CD4-positive, alpha-beta memory T cell (primary cell): ENCODE measurements around the gene TMEM205. TPM values are rescaled to one million over a fixed set of nuclear protein-coding genes. Genes with fewer than 3 reads are reported as not detected.

Experiments used
- CTCF ChIA-PET: fragments of 350-600 bp; sonication (Branson Sonifier 250); formaldehyde crosslinking; loops from one replicate; lab custom pipeline; 2021; ENCODE audit warnings: inconsistent platforms; ENCODE audit not compliant: partially characterized antibody; lab: Charles Lee
- POLR2A ChIA-PET: fragments of 350-600 bp; sonication (Branson Sonifier 250); formaldehyde crosslinking; loops from one replicate; lab custom pipeline; 2021; ENCODE audit not compliant: partially characterized antibody; lab: Charles Lee
- DNase-seq, 5 donors: peaks; one replicate each; pipeline versions ENCODE4 v3.0.0 to v3.0.0-alpha.2; 2020 to 2022; ENCODE audit warnings: mixed read lengths in 1 of 5
- H3K27ac ChIP-seq: one replicate; pipeline ENCODE4 v1.7.0; 2013; ENCODE audit warnings: low read depth, low read length
- H3K27me3 ChIP-seq: 2 replicates; pipeline ENCODE4 v1.7.0; 2013; ENCODE audit warnings: mild to moderate bottlenecking, low read length, moderate library complexity; ENCODE audit not compliant: insufficient read depth
- H3K36me3 ChIP-seq: 2 replicates; pipeline ENCODE4 v1.7.0; 2013; ENCODE audit warnings: mild to moderate bottlenecking, low read length, moderate library complexity; ENCODE audit not compliant: insufficient read depth
- H3K4me1 ChIP-seq: 2 replicates; pipeline ENCODE4 v1.7.0; 2013; ENCODE audit warnings: mild to moderate bottlenecking, low read length, moderate library complexity; ENCODE audit not compliant: insufficient read depth
- H3K4me3 ChIP-seq, 2 donors: one replicate each; pipeline ENCODE4 v1.7.0; 2013; ENCODE audit warnings: low read length in 2 of 2, mild to moderate bottlenecking in 1 of 2
- H3K9me3 ChIP-seq, 2 donors: one replicate each; pipeline ENCODE4 v1.7.0; 2013; ENCODE audit warnings: low read length in 2 of 2, control low read depth in 1 of 2; ENCODE audit not compliant: control insufficient read depth in 1 of 2
- H3K27ac Mint-ChIP-seq, 7 donors: one replicate each; pipeline ENCODE4 v1.8.0; 2020 to 2021; ENCODE audit warnings: mixed read lengths in 7 of 7, mild to moderate bottlenecking in 6 of 7, inconsistent platforms in 3 of 7, moderate library complexity in 3 of 7
- H3K27me3 Mint-ChIP-seq, 2 donors: one replicate each; pipeline ENCODE4 v1.8.0; 2020 to 2021; ENCODE audit warnings: mixed read lengths in 2 of 2
- H3K36me3 Mint-ChIP-seq, 2 donors: one replicate each; pipeline ENCODE4 v1.8.0; 2020 to 2021; ENCODE audit warnings: mixed read lengths in 2 of 2, inconsistent platforms in 1 of 2, mild to moderate bottlenecking in 1 of 2
- H3K4me1 Mint-ChIP-seq, 4 donors: one replicate each; pipeline ENCODE4 v1.8.0; 2020 to 2021; ENCODE audit warnings: mixed read lengths in 4 of 4, mild to moderate bottlenecking in 1 of 4
- H3K4me3 Mint-ChIP-seq, 8 donors: one replicate each; pipeline ENCODE4 v1.8.0; 2020 to 2021; ENCODE audit warnings: mixed read lengths in 8 of 8, mild to moderate bottlenecking in 7 of 8, moderate library complexity in 6 of 8, inconsistent platforms in 3 of 8
- H3K9me3 Mint-ChIP-seq, 8 donors: one replicate each; pipeline ENCODE4 v1.8.0; 2020 to 2021; ENCODE audit warnings: mixed read lengths in 8 of 8, mild to moderate bottlenecking in 5 of 8, inconsistent platforms in 3 of 8, moderate library complexity in 1 of 8
- intact Hi-C: fragments of 100-400 bp; cut with micrococcal nuclease; formaldehyde crosslinking; loops from one replicate; pipeline ENCODE4 v1.15.1; 2023
- polyA plus RNA-seq, 2 donors: library from polyadenylated mRNA; unstranded; fragments of 300-500 nt; fragmentation: Illumina TruSeq; gene quantifications; one replicate each; pipeline ENCODE4 v1.2.3, GENCODE V29; 2021
- total RNA-seq, 2 experiments: library from RNA; stranded (reverse); gene quantifications; one replicate each; pipeline ENCODE4 v1.2.3, GENCODE V29; 2021

Gene TMEM205
- total and polyA plus RNA-seq, 4 experiments from 2014 or later = 26.1 to 86.3 (median 42.3) TPM

DNA sequence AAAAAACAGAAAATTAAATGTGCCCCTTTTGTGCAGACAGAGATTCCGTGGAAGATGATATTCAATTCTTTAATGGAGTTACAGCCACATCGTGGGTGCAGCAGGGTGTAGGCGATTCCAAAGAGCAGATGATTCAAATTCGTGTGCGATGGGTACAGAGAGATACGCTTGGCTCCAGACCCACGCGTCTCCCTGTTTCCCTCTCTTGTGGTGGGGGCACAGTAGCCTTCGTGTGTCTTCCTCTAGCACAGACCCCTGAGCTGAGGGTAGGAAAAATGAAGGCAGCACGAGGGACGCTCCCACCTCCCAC is 45.3 kb downstream of the TMEM205 start:
- Mint-ChIP-seq H3K36me3 (no peaks in the 10 kb centered on the region), H3K27me3 (peaks cover 6 to 9% of the 10 kb centered on the region in 2 donors), H3K27ac (no peak overlapping the region), H3K4me3 (no peak overlapping the region), H3K9me3 (peaks cover 0 to 1% (median 0%) of the 10 kb centered on the region in 8 donors), H3K4me1 (no peaks in the 10 kb centered on the region)
- H3K36me3 ChIP-seq = no peaks in the 10 kb centered on the region
- H3K27me3 ChIP-seq = no peaks in the 10 kb centered on the region
- no peak overlapping the region for H3K4me3 ChIP-seq
- H3K4me1 ChIP-seq = no peaks in the 10 kb centered on the region
- POLR2A ChIA-PET = no interaction called here
- H3K9me3 ChIP-seq = no peaks in the 10 kb centered on the region
- CTCF ChIA-PET = interaction anchor here (0.9 kb wide), 1 partner anchor 50 kb away, joined by 3 read pairs; no protein-coding TSS in a partner anchor
- intact Hi-C loops = no loop called here
- no peak overlapping the region for H3K27ac ChIP-seq
- no peak for DNase-seq

DNA sequence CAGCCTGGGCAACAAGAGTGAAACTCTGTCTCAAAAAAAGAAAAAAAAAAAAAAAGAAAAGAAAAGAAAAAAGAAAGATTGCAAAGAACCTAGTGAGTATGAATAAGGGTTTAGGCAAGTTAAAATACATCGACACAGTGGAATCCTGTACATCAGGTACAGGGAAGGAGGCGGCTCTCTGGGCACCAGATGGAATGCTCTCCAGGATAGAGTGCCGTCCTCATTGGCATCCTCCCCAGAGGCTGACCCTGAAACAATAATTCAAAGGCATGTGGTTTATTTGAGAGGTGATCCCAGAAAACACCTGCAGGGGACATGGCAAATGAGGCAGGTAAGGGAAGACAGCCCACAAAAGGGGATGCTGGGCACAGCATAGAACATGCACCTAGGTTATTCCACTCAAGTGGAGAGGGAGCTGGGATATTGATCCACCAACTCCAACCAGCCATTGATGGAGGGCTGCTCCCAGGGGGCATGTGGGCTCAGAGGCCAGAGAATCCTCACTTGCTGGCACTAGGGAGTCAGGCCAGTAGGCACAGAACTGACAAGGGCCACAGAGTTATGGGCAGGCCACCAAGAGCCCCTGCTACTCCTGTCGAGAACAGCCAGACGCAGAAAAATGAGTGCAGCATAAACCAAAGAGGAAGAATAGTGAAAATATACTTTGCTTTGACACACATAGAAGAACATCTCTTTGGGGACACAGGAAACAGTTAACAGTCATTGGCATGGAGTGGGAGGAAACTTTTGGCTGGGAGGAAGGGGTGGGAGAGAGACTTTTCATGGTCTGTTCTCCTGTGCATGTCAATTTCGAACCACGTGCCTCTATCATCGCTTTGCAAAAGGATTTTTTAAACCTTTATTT is 45.9 kb downstream of the TMEM205 start:
- POLR2A ChIA-PET = no interaction called here
- DNase-seq = no peak
- Mint-ChIP-seq H3K36me3 (no peaks in the 10 kb centered on the region), H3K9me3 (peaks cover 0 to 1% (median 0%) of the 10 kb centered on the region in 8 donors), H3K27me3 (peaks cover 6 to 9% of the 10 kb centered on the region in 2 donors), H3K27ac (no peak overlapping the region), H3K4me3 (no peak overlapping the region), H3K4me1 (no peaks in the 10 kb centered on the region)
- intact Hi-C loops = no loop called here
- H3K27me3 ChIP-seq = no peaks in the 10 kb centered on the region
- no peak overlapping the region for H3K4me3 ChIP-seq
- CTCF ChIA-PET = no interaction called here
- H3K27ac ChIP-seq = no peak overlapping the region
- no peaks in the 10 kb centered on the region for H3K36me3 ChIP-seq
- no peaks in the 10 kb centered on the region for H3K9me3 ChIP-seq
- no peaks in the 10 kb centered on the region for H3K4me1 ChIP-seq

DNA sequence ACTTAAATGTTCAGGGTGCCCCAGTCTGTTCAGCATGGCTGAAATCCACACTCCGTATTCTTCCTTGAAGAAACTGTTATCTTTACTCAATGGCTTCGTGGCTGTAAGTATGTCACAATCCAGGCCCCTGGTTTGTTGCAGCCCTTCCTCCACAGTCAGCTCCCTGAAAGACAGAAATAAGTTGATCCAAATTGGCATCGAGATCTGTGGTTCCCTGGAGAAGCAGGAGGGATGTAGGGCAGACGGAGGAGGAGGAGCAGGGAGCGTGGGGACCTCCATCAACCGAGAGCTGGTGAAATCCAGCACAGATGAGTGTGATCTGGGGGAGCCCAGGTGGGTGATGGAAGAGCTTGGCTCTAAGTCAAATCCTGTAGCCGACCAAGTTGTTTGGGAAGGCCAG is 49.8 kb downstream of the TMEM205 start:
- H3K4me3 Mint-ChIP-seq = no peak overlapping the region
- H3K27me3 ChIP-seq = no peaks in the 10 kb centered on the region
- peaks cover 4 to 8% (median 7%) of the 10 kb centered on the region in 4 donors for H3K4me1 Mint-ChIP-seq
- no peaks in the 10 kb centered on the region for H3K36me3 Mint-ChIP-seq
- ChIA-PET CTCF (interaction anchor here (1.5 to 9.0 kb wide), 2 partner anchors 81 to 186 kb away, joined by 3 to 56 read pairs; no protein-coding TSS in a partner anchor), POLR2A (no interaction called here)
- H3K36me3 ChIP-seq = no peaks in the 10 kb centered on the region
- no peaks in the 10 kb centered on the region for H3K9me3 Mint-ChIP-seq
- no peak overlapping the region for H3K4me3 ChIP-seq
- intact Hi-C loops = no loop called here
- H3K27ac ChIP-seq = no peak overlapping the region
- H3K9me3 ChIP-seq = no peaks in the 10 kb centered on the region
- peaks cover 12% of the 10 kb centered on the region in 2 donors for H3K27me3 Mint-ChIP-seq
- H3K27ac Mint-ChIP-seq = no peak overlapping the region
- H3K4me1 ChIP-seq = peaks cover 8% of the 10 kb centered on the region
- no peak for DNase-seq

DNA sequence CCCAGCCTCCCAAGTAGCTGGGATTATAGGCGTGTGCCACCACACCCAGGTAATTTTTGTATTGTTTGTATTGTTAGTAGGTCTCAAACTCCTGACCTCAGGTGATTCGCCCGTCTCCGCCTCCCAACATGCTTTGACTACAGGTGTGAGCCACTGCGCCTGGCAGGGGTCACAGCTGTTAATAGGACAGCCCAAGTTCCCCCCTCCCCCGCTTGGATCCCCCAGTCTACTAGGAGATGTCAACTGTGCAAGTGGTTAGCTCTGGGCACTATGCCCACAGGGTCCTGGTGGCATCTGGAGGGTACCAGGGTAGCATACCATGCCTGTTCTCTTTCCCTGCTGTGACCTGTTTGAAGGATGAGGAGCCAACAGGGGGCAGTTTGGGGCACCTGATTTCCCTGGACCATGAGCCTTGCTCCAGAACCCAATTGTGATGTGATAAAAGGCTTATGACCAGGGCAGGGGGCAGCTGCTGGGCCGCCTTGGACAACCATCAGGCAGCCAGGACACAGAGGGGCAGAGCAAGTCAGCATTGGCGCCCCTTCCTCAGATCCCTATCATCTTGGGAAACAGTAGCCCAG is 50.3 kb downstream of the TMEM205 start, which contains the start of gene TSPAN16:
Gene TSPAN16, plus strand, starts transcription at position 496 of the 581 bp plus-strand sequence. CDS start 138 bp downstream, outside the sequence.
- H3K36me3 ChIP-seq = no peaks in the 10 kb centered on the region
- Mint-ChIP-seq H3K9me3 (no peaks in the 10 kb centered on the region), H3K4me1 (peaks cover 4 to 8% (median 7%) of the 10 kb centered on the region in 4 donors), H3K27me3 (peaks cover 10 to 12% of the 10 kb centered on the region in 2 donors), H3K4me3 (no peak within 1 kb of the TSS), H3K27ac (no peak within 1 kb of the TSS), H3K36me3 (no peaks in the 10 kb centered on the region)
- no peaks in the 10 kb centered on the region for H3K27me3 ChIP-seq
- ChIA-PET CTCF (interaction anchor here (1.5 to 9.0 kb wide), 3 partner anchors 82 to 186 kb away, joined by 3 to 56 read pairs (median 4); no protein-coding TSS in a partner anchor), POLR2A (no interaction called here)
- H3K4me3 ChIP-seq = no peak within 1 kb of the TSS
- no peak within 1 kb of the TSS for H3K27ac ChIP-seq
- no peaks in the 10 kb centered on the region for H3K9me3 ChIP-seq
- intact Hi-C loops = no loop called here
- peaks cover 8% of the 10 kb centered on the region for H3K4me1 ChIP-seq
- DNase-seq = no peak

DNA sequence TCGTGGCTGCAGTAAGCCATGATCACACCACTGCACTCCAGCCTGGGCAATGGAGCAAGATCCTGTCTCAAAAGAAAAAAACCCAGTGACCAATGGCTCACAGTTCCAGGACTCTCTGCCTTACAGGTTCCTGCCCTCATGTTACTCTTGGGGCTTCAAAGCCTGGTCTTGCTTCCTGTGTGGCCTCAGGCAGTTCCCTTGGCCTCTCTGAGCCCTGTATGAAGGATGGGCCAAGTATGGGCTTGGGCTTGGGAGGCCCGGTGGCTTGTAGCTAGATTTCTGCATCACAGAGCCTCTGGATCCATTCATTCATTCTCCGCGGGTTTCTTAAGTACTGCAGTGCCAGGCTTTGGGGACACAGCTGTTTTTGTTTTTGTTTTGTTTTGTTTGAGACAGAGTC is 50.9 kb downstream of the TMEM205 start:
- Histone ChIP-seq H3K27me3 (no peaks in the 10 kb centered on the region), H3K27ac (no peak overlapping the region), H3K4me1 (peaks cover 8% of the 10 kb centered on the region), H3K4me3 (no peak overlapping the region), H3K9me3 (no peaks in the 10 kb centered on the region), H3K36me3 (no peaks in the 10 kb centered on the region)
- Mint-ChIP-seq H3K4me1 (peaks cover 4 to 8% (median 7%) of the 10 kb centered on the region in 4 donors), H3K4me3 (no peak overlapping the region), H3K27me3 (peaks cover 10 to 12% of the 10 kb centered on the region in 2 donors), H3K27ac (no peak overlapping the region), H3K36me3 (no peaks in the 10 kb centered on the region), H3K9me3 (no peaks in the 10 kb centered on the region)
- CTCF ChIA-PET = interaction anchor here (1.5 to 9.0 kb wide), 3 partner anchors 82 to 187 kb away, joined by 3 to 56 read pairs (median 4); no protein-coding TSS in a partner anchor
- intact Hi-C loops = no loop called here
- no peak for DNase-seq
- POLR2A ChIA-PET = no interaction called here

DNA sequence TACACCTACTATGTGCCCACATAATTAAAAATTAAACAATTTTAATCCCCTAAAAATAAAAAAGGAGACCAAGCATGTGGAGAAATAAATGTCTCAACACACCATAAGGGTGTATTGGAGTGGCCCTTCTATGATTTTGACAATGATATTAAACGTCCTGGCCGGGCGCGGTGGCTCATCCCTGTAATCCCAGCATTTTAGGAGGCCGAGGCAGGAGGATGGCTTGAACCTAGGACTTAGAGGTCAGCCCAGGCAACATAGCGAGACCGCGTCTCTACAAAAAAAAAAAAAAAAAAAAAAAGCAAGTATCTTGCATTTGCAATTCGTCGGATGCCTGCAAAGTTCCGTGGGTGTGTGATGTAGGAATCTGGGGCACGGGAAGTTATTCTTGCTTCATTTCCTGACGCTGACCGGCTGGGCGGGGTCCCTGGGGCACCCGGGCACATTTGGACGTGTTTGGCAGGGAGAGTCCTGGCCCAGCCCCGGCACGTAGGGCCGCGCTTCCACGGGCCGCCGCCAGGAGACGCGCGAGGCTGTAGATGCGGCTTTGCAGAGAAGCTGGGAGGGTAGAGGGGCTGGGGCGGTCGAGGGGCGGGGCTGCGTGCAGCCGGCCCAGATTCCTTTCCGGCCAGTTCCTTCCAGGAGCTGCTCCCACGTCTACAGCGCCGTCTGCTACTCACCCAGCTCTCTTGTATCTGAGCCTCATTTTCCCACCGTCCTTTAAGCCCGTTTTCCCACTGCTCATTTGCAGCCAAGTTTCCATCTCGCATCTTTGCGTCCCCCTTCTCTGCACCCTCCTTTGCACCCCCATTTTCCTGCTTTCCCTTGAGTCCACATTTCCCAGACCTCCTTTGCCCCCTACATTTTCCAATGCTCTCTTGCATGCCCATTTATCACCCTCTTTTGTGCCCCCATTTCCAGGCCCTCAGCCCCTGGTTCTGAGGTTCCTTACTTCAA is 52.4 kb downstream of the TMEM205 start:
- H3K27ac Mint-ChIP-seq = peak overlapping the region in 2 of 7 donors; percentile 41 to 46

More for the DNA sequence above, 52.4 kb downstream of the TMEM205 start:
- Histone ChIP-seq H3K27ac (no peak overlapping the region), H3K9me3 (no peaks in the 10 kb centered on the region), H3K27me3 (no peaks in the 10 kb centered on the region), H3K4me1 (peaks cover 8% of the 10 kb centered on the region), H3K36me3 (no peaks in the 10 kb centered on the region), H3K4me3 (no peak overlapping the region)
- intact Hi-C loops = loop anchor here (1.0 kb wide), 4 partner anchors 88 to 294 kb away; no protein-coding TSS in a partner anchor
- peak; percentile 64 to 75 (median 71) for DNase-seq
- Mint-ChIP-seq H3K9me3 (no peaks in the 10 kb centered on the region), H3K4me3 (peak overlapping the region in 3 of 8 donors; percentile 20 to 71 (median 48)), H3K27me3 (peaks cover 12 to 16% of the 10 kb centered on the region in 2 donors), H3K4me1 (peaks cover 4 to 8% (median 7%) of the 10 kb centered on the region in 4 donors), H3K36me3 (no peaks in the 10 kb centered on the region)
- CTCF ChIA-PET = interaction anchor here (0.6 to 9.0 kb wide), 16 partner anchors 10 to 295 kb away, joined by 3 to 56 read pairs (median 4); partner anchors contain the start of gene PRKCSH
- POLR2A ChIA-PET = interaction anchor here (1.0 kb wide), 1 partner anchor 189 kb away, joined by 5 read pairs; no protein-coding TSS in a partner anchor
